HL-60 (cell line): ENCODE data around the gene CGB7.

Source experiments
- DNase-seq, 2 experiments: peaks; one replicate each; pipeline ENCODE4 v3.0.0-alpha.2; 2010 to 2020; ENCODE audit warnings: low read depth in 1 of 2, low spot score in 1 of 2
- H3K27ac ChIP-seq: fragments of 250-450 bp; sonication (Bioruptor Pico); replicated peaks from 2 replicates; pipeline ENCODE4 v1.5.1; 2020; ENCODE audit warnings: mild to moderate bottlenecking, moderate library complexity
- H3K27me3 ChIP-seq: fragments of 250-450 bp; sonication (Bioruptor Pico); 2 replicates; pipeline ENCODE4 v1.5.1; 2021; ENCODE audit warnings: mild to moderate bottlenecking, moderate library complexity; ENCODE audit not compliant: insufficient read depth, poor library complexity, severe bottlenecking
- H3K4me3 ChIP-seq: replicated peaks from 2 replicates; pipeline ENCODE4 v1.5.1; 2011; ENCODE audit warnings: mild to moderate bottlenecking, control low read depth, low read length; ENCODE audit not compliant: insufficient read depth
- CTCF ChIP-seq: IDR thresholded peaks from one replicate; pipeline ENCODE4 v1.5.1; 2011; ENCODE audit warnings: low read length, control low read depth, inconsistent platforms; ENCODE audit not compliant: insufficient read depth
- GABPA ChIP-seq: IDR thresholded peaks from 2 replicates; pipeline ENCODE4 v1.6.1; 2012; ENCODE audit warnings: low read depth
- POLR2AphosphoS5 ChIP-seq: IDR thresholded peaks from 2 replicates; pipeline ENCODE4 v1.6.1; 2012; ENCODE audit warnings: low read depth
- REST ChIP-seq: IDR thresholded peaks from 2 replicates; pipeline ENCODE4 v1.6.1; 2012; ENCODE audit warnings: low read depth; ENCODE audit not compliant: insufficient replicate concordance
- SPI1 ChIP-seq: IDR thresholded peaks from 2 replicates; pipeline ENCODE4 v1.6.1; 2012; ENCODE audit warnings: low read depth, mild to moderate bottlenecking, borderline replicate concordance
- long read RNA-seq: library from polyadenylated mRNA; unstranded; transcript quantifications from one replicate; pipeline ENCODE4 v2.0.0, GENCODE V29; 2020

CGB7 gene
- long read RNA-seq, result 0 reads

- peaks cover 54% of the 10 kb centered on the region for H3K27me3 ChIP-seq
- H3K4me3 ChIP-seq, result no peak within 1 kb of the TSS
- TF ChIP-seq REST, result no peak
- no peak within 1 kb of the TSS for H3K27ac ChIP-seq
- DNase-seq, result no peak
These were observed at the start of gene CGB7 for GRCh38 chr19:49057636-49058234. TSS of gene CGB7 (minus strand) at chr19:49057749. CDS start at chr19:49055375, 2,374 bp downstream.

GRCh38 chr19:49106648-49107135, 49.1 kb upstream of the CGB7 start:
- Histone ChIP-seq H3K4me3 (no peak overlapping the region), H3K27me3 (no peaks in the 10 kb centered on the region), H3K27ac (no peak overlapping the region)
- peak in 1 of 2 experiments; percentile 61 for DNase-seq
- TF ChIP-seq REST (no peak), GABPA (no peak), CTCF (peak; percentile 85), SPI1 (no peak), POLR2AphosphoS5 (peak; percentile 46; the same call in 1 of the 2 replicates)

DNA sequence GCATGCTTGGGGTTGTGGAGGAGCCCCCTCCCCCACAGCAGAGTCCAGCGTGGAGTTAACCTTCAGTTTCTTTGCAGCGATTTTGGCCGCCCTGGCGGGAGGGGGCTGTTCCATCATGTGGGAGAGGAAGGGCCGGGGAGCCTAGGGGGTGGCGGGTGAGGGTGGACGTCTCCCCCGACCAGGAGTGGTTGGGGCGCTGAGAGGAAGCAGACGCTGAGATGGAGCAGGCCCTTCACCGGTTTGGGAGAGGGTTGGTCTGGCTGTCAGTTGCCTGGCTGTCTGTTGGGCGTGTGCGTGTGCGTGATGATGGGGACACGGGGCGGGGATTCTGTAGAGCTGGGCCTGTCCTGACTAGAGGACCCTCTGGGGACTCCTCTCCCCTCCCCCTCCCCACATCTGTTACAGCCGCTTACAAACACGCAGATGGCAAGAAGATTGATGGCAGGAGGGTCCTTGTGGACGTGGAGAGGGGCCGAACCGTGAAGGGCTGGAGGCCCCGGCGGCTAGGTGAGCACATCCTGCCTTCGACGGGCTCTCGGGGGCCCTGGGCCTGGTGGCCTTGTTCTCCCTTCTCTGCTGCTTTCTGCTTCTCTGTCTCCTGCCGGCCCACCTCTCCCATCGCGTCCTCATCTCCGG, 46.8 kb upstream of the CGB7 start:
- DNase-seq, result no peak
- H3K4me3 ChIP-seq, result no peak overlapping the region
- TF ChIP-seq REST (no peak), GABPA (no peak), CTCF (no peak), POLR2AphosphoS5 (peak; percentile 40; the same call in 1 of the 2 replicates), SPI1 (no peak)
- H3K27me3 ChIP-seq, result no peaks in the 10 kb centered on the region
- H3K27ac ChIP-seq, result no peak overlapping the region
